Measurements from ENCODE around the gene RNF220. TPM values are rescaled to one million over a fixed set of nuclear protein-coding genes. Genes with fewer than 3 reads are reported as not detected.

Gene RNF220
- total RNA-seq, 1 donor from 2014 or later = 47.1 TPM

GRCh38 chr1:44534771-44535170 lies 129.7 kb downstream of the RNF220 start:
- Histone ChIP-seq H3K9ac (ENCODE audit: low read length) (no peak overlapping the region), H3K4me2 (ENCODE audit: low read length) (no peak overlapping the region), H3K4me3 (ENCODE audit: insufficient read depth, low read depth, low read length) (no peak overlapping the region), H3K27ac (ENCODE audit: low read depth, low read length) (no peak overlapping the region), H3K4me1 (ENCODE audit: insufficient read depth, low read length) (peaks cover 12% of the 10 kb centered on the region), H3K27me3 (ENCODE audit: insufficient read depth, low read length) (peaks cover 2% of the 10 kb centered on the region), H4K20me1 (ENCODE audit: insufficient read depth, low read length) (no peaks in the 10 kb centered on the region), H3K79me2 (ENCODE audit: insufficient read depth, low read length) (no peaks in the 10 kb centered on the region), H3K36me3 (ENCODE audit: insufficient read depth, low read length) (no peaks in the 10 kb centered on the region), H3K9me3 (ENCODE audit: insufficient read depth, low read depth, low read length) (no peaks in the 10 kb centered on the region), H2AFZ (ENCODE audit: low read depth, low read length) (no peak overlapping the region)
- TF ChIP-seq CTCF (IDR thresholded peaks at IDR 0.05; ENCODE audit: insufficient read depth, low read depth, low read length) (no peak), EZH2 (IDR thresholded peaks at IDR 0.05; ENCODE audit: insufficient read depth, low read length) (no peak)
- DNase-seq (ENCODE audit: low read depth) (no peak), FAIRE-seq (no peak)
- Mint-ChIP-seq H3K27ac (ENCODE audit: unreplicated experiment) (no peak overlapping the region), H3K4me1 (ENCODE audit: low read depth, unreplicated experiment) (peaks cover 14% of the 10 kb centered on the region), H3K36me3 (ENCODE audit: low read depth, unreplicated experiment) (peaks cover 5% of the 10 kb centered on the region), H3K9me3 (ENCODE audit: unreplicated experiment) (peaks cover 8% of the 10 kb centered on the region), H3K27me3 (ENCODE audit: low read depth, unreplicated experiment) (peaks cover 2% of the 10 kb centered on the region), H3K4me3 (ENCODE audit: unreplicated experiment) (no peak overlapping the region)

DNA sequence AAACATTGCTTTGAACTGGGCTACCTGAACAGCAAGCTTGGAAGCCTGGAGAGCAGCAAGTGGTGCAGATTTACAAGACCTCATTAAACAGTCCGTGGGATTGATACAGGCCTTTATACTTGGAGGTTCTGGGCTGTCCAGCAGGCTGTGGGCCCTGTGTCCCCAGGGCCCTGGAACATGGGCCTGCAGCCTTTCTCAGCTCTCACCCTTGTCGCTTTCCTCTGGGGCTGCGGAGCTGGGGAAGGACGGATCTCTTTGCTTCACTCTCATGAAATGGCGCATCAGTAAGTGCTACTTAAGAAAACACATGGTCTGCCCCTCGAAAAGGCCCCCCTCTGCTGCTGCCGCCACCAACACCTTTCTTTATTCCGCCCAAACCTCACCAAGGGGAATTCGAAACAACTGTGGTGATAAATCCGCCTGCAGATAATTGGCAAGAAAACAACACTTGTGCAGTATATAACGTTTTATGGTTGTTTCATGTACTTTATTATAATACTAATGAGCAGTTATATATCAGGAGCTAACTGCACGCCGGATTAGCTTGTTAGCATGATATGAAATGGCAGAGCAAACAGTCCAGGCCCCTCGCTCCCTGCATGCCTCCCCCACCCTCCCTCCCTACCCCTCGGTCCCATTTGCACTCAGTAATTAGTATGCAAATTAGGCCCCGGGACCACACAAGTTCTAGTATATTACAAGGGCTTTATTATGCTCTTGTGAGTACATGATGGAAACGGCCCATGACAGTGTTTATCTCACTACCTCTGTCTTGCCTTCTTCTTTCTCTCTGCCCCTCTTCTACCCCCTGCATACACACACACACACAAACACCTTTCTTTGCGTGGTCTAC lies 131.5 kb downstream of the RNF220 start:
- H2AFZ ChIP-seq (ENCODE audit: low read depth, low read length) = no peak overlapping the region
- FAIRE-seq (no peak), DNase-seq (ENCODE audit: low read depth) (no peak)
- no peak overlapping the region for H3K4me2 ChIP-seq (ENCODE audit: low read length)
- no peaks in the 10 kb centered on the region for H3K9me3 ChIP-seq (ENCODE audit: insufficient read depth, low read depth, low read length)
- no peaks in the 10 kb centered on the region for H4K20me1 ChIP-seq (ENCODE audit: insufficient read depth, low read length)
- no peak overlapping the region for H3K27ac ChIP-seq (ENCODE audit: low read depth, low read length)
- H3K27me3 Mint-ChIP-seq (ENCODE audit: low read depth, unreplicated experiment) = peaks cover 12% of the 10 kb centered on the region
- no peak overlapping the region for H3K9ac ChIP-seq (ENCODE audit: low read length)
- no peak overlapping the region for H3K4me3 Mint-ChIP-seq (ENCODE audit: unreplicated experiment)
- no peaks in the 10 kb centered on the region for H3K79me2 ChIP-seq (ENCODE audit: insufficient read depth, low read length)
- peaks cover 19% of the 10 kb centered on the region for H3K4me1 Mint-ChIP-seq (ENCODE audit: low read depth, unreplicated experiment)
- H3K4me1 ChIP-seq (ENCODE audit: insufficient read depth, low read length) = peaks cover 11% of the 10 kb centered on the region
- no peak overlapping the region for H3K4me3 ChIP-seq (ENCODE audit: insufficient read depth, low read depth, low read length)
- H3K36me3 Mint-ChIP-seq (ENCODE audit: low read depth, unreplicated experiment) = peaks cover 11% of the 10 kb centered on the region
- peaks cover 8% of the 10 kb centered on the region for H3K9me3 Mint-ChIP-seq (ENCODE audit: unreplicated experiment)
- TF ChIP-seq EZH2 (IDR thresholded peaks at IDR 0.05; ENCODE audit: insufficient read depth, low read length) (no peak), CTCF (IDR thresholded peaks at IDR 0.05; ENCODE audit: insufficient read depth, low read depth, low read length) (no peak)
- H3K27me3 ChIP-seq (ENCODE audit: insufficient read depth, low read length) = peaks cover 8% of the 10 kb centered on the region
- H3K36me3 ChIP-seq (ENCODE audit: insufficient read depth, low read length) = no peaks in the 10 kb centered on the region
- no peak overlapping the region for H3K27ac Mint-ChIP-seq (ENCODE audit: unreplicated experiment)

GRCh38 chr1:44537538-44537937 lies 132.5 kb downstream of the RNF220 start:
- no peak for DNase-seq (ENCODE audit: low read depth)
- peaks cover 11% of the 10 kb centered on the region for H3K36me3 Mint-ChIP-seq (ENCODE audit: low read depth, unreplicated experiment)
- H3K4me3 Mint-ChIP-seq (ENCODE audit: unreplicated experiment) = no peak overlapping the region
- H3K27me3 ChIP-seq (ENCODE audit: insufficient read depth, low read length) = peaks cover 12% of the 10 kb centered on the region
- H3K4me1 ChIP-seq (ENCODE audit: insufficient read depth, low read length) = peaks cover 3% of the 10 kb centered on the region
- TF ChIP-seq CTCF (IDR thresholded peaks at IDR 0.05; ENCODE audit: insufficient read depth, low read depth, low read length) (no peak), EZH2 (IDR thresholded peaks at IDR 0.05; ENCODE audit: insufficient read depth, low read length) (no peak)
- peaks cover 8% of the 10 kb centered on the region for H3K9me3 Mint-ChIP-seq (ENCODE audit: unreplicated experiment)
- no peaks in the 10 kb centered on the region for H4K20me1 ChIP-seq (ENCODE audit: insufficient read depth, low read length)
- no peak overlapping the region for H3K27ac ChIP-seq (ENCODE audit: low read depth, low read length)
- H3K27ac Mint-ChIP-seq (ENCODE audit: unreplicated experiment) = no peak overlapping the region
- H3K36me3 ChIP-seq (ENCODE audit: insufficient read depth, low read length) = no peaks in the 10 kb centered on the region
- no peak overlapping the region for H3K4me3 ChIP-seq (ENCODE audit: insufficient read depth, low read depth, low read length)
- peaks cover 11% of the 10 kb centered on the region for H3K4me1 Mint-ChIP-seq (ENCODE audit: low read depth, unreplicated experiment)
- peaks cover 12% of the 10 kb centered on the region for H3K27me3 Mint-ChIP-seq (ENCODE audit: low read depth, unreplicated experiment)
- no peak overlapping the region for H2AFZ ChIP-seq (ENCODE audit: low read depth, low read length)
- H3K9ac ChIP-seq (ENCODE audit: low read length) = no peak overlapping the region
- H3K79me2 ChIP-seq (ENCODE audit: insufficient read depth, low read length) = no peaks in the 10 kb centered on the region
- no peak for FAIRE-seq
- no peak overlapping the region for H3K4me2 ChIP-seq (ENCODE audit: low read length)
- no peaks in the 10 kb centered on the region for H3K9me3 ChIP-seq (ENCODE audit: insufficient read depth, low read depth, low read length)

Measured in astrocyte (in vitro differentiated cells and primary cell).